ENCODE data around the gene PDCL3.

DNA sequence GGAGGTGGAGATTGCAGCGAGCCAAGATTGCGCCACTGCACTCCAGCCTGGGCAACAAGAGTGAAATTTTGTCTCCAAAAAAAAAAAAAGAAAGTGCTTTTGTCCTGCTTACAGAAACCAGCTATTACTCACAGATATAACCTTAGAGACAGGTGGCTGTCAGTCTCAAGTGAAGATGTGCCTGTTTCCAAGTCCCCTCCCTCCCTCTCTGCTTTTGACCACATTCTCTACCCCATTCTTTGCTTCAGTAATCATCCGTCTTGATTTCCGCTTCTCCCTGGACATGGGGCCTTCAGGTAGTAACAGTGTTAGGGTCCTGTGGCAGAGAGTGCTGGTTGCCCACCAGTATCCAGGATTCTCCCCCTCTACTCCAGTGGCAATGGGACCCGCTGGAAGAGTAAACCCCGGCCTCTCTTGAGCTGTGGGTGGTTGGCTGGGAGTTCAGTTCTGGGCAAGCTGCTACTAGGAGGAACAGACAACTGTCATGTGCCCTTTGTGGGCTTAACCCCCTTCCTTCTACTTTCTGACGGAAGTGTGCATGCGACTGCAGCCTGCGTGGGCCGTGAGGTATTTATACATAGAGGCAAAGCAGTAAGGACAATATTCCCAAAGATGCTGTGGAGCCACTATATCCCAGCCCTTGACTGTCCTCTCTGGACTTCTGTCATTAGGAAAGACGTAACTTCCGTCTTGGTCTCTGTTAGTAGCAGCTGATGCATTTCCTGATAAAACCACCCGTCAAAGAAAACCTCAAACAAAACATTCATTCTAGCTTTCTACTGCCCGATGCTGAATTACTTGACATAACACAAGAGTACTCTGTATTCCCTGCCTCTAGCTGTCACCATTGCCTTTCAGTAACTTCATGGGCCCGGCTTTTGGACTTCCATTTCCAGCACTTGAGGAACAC is 17.8 kb downstream of the PDCL3 start:
- TF ChIP-seq, protein P1, sequence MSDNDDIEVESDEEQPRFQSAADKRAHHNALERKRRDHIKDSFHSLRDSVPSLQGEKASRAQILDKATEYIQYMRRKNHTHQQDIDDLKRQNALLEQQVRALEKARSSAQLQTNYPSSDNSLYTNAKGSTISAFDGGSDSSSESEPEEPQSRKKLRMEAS (IDR thresholded peaks at IDR 0.05) = no peak
- TF ChIP-seq YY1 (IDR thresholded peaks at IDR 0.05; ENCODE audit: low read depth) = no peak
- TF ChIP-seq, protein P2, sequence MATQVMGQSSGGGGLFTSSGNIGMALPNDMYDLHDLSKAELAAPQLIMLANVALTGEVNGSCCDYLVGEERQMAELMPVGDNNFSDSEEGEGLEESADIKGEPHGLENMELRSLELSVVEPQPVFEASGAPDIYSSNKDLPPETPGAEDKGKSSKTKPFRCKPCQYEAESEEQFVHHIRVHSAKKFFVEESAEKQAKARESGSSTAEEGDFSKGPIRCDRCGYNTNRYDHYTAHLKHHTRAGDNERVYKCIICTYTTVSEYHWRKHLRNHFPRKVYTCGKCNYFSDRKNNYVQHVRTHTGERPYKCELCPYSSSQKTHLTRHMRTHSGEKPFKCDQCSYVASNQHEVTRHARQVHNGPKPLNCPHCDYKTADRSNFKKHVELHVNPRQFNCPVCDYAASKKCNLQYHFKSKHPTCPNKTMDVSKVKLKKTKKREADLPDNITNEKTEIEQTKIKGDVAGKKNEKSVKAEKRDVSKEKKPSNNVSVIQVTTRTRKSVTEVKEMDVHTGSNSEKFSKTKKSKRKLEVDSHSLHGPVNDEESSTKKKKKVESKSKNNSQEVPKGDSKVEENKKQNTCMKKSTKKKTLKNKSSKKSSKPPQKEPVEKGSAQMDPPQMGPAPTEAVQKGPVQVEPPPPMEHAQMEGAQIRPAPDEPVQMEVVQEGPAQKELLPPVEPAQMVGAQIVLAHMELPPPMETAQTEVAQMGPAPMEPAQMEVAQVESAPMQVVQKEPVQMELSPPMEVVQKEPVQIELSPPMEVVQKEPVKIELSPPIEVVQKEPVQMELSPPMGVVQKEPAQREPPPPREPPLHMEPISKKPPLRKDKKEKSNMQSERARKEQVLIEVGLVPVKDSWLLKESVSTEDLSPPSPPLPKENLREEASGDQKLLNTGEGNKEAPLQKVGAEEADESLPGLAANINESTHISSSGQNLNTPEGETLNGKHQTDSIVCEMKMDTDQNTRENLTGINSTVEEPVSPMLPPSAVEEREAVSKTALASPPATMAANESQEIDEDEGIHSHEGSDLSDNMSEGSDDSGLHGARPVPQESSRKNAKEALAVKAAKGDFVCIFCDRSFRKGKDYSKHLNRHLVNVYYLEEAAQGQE (IDR thresholded peaks at IDR 0.05; ENCODE audit: low read depth) = no peak
- TF ChIP-seq ZBTB7A (IDR thresholded peaks at IDR 0.05; ENCODE audit: low read depth) = no peak
- no peak for TF ChIP-seq TAF1 (IDR thresholded peaks at IDR 0.05; ENCODE audit: low read depth)
- no peak for TF ChIP-seq TEAD4 (IDR thresholded peaks at IDR 0.05)
- no peak for TF ChIP-seq CREB1 (IDR thresholded peaks at IDR 0.05; ENCODE audit: low read depth)
- no peak for TF ChIP-seq EP300 (IDR thresholded peaks at IDR 0.05; ENCODE audit: borderline replicate concordance)
- TF ChIP-seq CEBPB (IDR thresholded peaks at IDR 0.05) = no peak
- TF ChIP-seq RAD21 (IDR thresholded peaks at IDR 0.05; ENCODE audit: low read depth) = no peak
- no peak for TF ChIP-seq EGR1 (IDR thresholded peaks at IDR 0.05)
- TF ChIP-seq, protein P3, sequence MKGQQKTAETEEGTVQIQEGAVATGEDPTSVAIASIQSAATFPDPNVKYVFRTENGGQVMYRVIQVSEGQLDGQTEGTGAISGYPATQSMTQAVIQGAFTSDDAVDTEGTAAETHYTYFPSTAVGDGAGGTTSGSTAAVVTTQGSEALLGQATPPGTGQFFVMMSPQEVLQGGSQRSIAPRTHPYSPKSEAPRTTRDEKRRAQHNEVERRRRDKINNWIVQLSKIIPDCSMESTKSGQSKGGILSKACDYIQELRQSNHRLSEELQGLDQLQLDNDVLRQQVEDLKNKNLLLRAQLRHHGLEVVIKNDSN (IDR thresholded peaks at IDR 0.05) = no peak

Data from Ishikawa (cell line).